ENCODE data around the gene EPHB2. TPM values are rescaled to one million over a fixed set of nuclear protein-coding genes. Genes with fewer than 3 reads are reported as not detected.
"Not testable (repeated sequence)": the region's sequence is repeated elsewhere in the genome, so short reads cannot be mapped to it uniquely, and the experiment has no call there.

Gene EPHB2
- polyA plus RNA-seq, 1 donor from 2014 or later: not detected

DNA sequence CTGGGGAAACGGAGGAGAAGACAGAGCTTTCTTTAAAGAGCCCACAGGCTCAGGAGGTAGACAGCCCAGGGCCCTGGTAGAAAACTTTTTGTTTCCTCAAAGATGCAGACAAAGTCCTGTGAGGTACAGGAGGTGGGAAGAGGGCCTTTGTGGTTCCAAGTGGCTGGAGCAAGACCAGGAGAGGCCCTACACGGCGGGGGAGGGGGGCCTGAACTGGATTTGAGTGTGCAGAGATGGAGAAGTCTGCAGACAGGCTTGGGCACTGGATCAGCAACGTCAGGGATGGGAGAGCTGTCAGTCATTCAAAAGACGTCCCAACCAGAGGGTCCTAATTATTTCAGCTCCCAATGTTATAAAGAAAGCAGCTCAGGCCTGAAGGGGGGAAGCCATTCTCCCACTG, 126.2 kb downstream of the EPHB2 start:
- no peak overlapping the region for H3K27ac Mint-ChIP-seq
- H3K4me3 Mint-ChIP-seq: no peak overlapping the region
- H3K36me3 Mint-ChIP-seq: no peaks in the 10 kb centered on the region
- peaks cover 4% of the 10 kb centered on the region for H3K27me3 Mint-ChIP-seq
- peaks cover 0 to 1% (median 0%) of the 10 kb centered on the region in 3 donors for H3K9me3 Mint-ChIP-seq
- no peaks in the 10 kb centered on the region for H3K4me1 Mint-ChIP-seq

DNA sequence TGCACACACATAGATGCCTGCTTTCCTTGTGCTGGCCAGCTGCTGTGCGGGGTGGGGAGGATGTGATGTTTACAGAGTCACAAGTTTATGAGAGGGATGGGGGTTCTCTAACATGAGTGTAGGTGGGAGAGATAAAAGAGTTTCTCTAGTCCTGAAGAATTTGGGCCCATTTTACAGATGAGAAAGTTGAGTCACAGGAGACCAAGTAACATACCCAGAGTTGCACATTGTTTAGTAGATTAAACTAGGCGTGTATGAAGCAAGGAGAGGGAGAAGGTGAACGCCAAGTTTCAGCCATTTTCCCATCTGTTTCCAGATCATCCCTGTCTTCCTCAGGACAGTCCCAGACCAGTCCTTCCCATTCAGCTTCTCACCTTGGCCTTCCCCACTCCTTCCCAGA, 126.7 kb downstream of the EPHB2 start:
- Mint-ChIP-seq H3K36me3 (no peaks in the 10 kb centered on the region), H3K27ac (no peak overlapping the region), H3K27me3 (peaks cover 5% of the 10 kb centered on the region), H3K4me3 (no peak overlapping the region), H3K9me3 (no peaks in the 10 kb centered on the region), H3K4me1 (no peaks in the 10 kb centered on the region)

DNA sequence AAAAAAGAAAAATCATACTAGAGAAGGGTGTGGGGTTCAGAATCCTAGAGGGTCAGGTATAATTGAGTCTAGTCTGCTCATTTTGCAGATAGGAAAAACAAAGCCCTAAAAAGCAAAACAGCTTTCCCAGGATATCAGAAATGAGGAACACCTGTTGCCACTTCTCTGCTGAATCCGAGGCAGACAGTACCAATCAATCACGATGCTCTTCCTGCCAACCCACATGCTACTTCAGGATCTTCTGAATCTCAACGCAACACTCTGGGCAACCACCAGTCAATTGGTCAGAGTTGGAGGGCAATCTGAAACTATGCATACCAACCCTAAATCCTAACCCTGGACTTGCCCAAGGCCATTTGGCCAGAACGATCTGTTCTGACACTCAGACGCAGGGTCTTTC, 128.3 kb downstream of the EPHB2 start:
- Mint-ChIP-seq H3K27me3 (peaks cover 13% of the 10 kb centered on the region), H3K4me1 (no peaks in the 10 kb centered on the region), H3K36me3 (no peaks in the 10 kb centered on the region), H3K4me3 (no peak overlapping the region), H3K9me3 (peaks cover 0 to 2% (median 0%) of the 10 kb centered on the region in 3 donors), H3K27ac (no peak overlapping the region)

- Mint-ChIP-seq H3K9me3 (peaks cover 0 to 2% (median 0%) of the 10 kb centered on the region in 3 donors), H3K27me3 (peaks cover 17% of the 10 kb centered on the region), H3K4me3 (no peak overlapping the region), H3K27ac (no peak overlapping the region), H3K4me1 (no peaks in the 10 kb centered on the region), H3K36me3 (no peaks in the 10 kb centered on the region)
Observed at GRCh38 chr1:22839806-22840205, 129.2 kb downstream of the EPHB2 start.

- Mint-ChIP-seq H3K4me3 (no peak overlapping the region), H3K27ac (no peak overlapping the region), H3K27me3 (peaks cover 23% of the 10 kb centered on the region), H3K9me3 (peaks cover 0 to 2% (median 0%) of the 10 kb centered on the region in 3 donors), H3K4me1 (no peaks in the 10 kb centered on the region), H3K36me3 (no peaks in the 10 kb centered on the region)
Observed at GRCh38 chr1:22841142-22841541, 130.5 kb downstream of the EPHB2 start.

GRCh38 chr1:22841860-22842281, 131.2 kb downstream of the EPHB2 start:
- Mint-ChIP-seq H3K27me3 (peaks cover 26% of the 10 kb centered on the region), H3K4me1 (no peaks in the 10 kb centered on the region), H3K4me3 (no peak overlapping the region), H3K9me3 (peaks cover 0 to 3% (median 0%) of the 10 kb centered on the region in 3 donors), H3K27ac (no peak overlapping the region), H3K36me3 (no peaks in the 10 kb centered on the region)

DNA sequence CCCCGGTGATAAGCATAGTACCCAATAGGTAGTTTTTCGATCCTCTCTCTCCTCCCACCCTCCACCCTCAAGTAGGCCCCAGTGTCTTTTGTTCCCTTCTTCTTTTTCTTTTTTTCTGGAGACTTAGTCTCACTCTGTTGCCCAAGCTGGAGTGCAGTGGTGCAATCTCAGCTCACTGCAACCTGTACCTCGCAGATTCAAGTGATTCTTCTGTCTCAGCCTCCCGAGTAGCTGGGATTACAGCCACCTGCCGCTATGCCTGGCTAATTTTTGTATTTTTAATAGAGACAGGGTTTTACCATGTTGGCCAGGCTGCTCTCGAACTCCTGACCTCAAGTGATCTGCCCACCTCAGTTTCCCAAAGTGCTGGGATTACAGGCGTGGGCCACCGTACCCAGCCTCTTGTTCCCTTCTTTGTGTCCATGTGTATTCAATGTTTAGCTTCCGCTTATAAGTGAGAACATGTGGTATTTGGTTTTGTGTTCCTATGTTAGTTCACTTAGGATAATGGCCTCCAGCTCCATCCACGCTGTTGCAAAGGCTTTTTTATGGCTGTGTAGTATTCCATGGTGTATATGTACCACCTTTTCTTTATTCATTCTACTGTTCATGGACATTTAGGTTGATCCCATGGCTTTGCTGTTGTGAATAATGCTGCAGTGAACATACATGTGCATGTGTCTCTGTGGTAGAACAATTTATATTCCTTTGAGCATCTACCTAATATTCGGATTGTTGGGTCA, 133.0 kb downstream of the EPHB2 start:
- H3K9me3 Mint-ChIP-seq, H3K4me1 Mint-ChIP-seq, H3K27ac Mint-ChIP-seq, H3K36me3 Mint-ChIP-seq, H3K4me3 Mint-ChIP-seq: not testable (repeated sequence)
- H3K27me3 Mint-ChIP-seq: peaks cover 30% of the 10 kb centered on the region

GRCh38 chr1:22844621-22845020, 134.0 kb downstream of the EPHB2 start:
- H3K27me3 Mint-ChIP-seq: peaks cover 30% of the 10 kb centered on the region
- peak overlapping the region in 1 of 3 donors; percentile 36 for H3K27ac Mint-ChIP-seq
- H3K9me3 Mint-ChIP-seq: peaks cover 0 to 5% (median 0%) of the 10 kb centered on the region in 3 donors
- H3K36me3 Mint-ChIP-seq: no peaks in the 10 kb centered on the region
- H3K4me3 Mint-ChIP-seq: no peak overlapping the region
- no peaks in the 10 kb centered on the region for H3K4me1 Mint-ChIP-seq

DNA sequence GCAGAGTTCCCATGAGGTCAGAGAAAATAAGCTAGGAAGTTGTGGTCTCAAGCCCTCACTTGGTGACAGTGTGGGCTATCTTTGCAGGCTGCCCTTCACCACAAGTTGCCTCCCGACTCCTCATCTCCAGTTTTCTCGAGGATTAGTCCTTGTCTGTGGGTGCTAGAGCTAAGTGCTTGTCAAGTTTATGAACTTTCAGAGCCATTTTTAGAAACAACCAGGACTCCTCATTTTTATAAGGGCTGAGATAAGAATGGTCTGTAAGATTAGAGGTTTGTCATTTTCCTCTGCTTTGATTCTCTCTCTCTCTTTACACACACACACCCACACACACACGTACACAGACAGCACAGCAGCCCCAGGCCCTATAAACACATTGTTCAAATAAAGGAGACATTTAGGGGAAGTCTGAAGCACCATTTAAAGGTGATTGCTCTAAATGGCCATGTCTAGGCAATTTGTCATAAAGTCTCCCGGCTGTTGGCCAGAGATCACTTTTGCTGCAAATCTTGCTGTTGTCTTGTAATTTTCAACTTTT, 134.8 kb downstream of the EPHB2 start:
- Mint-ChIP-seq H3K36me3 (no peaks in the 10 kb centered on the region), H3K9me3 (peaks cover 0 to 5% (median 0%) of the 10 kb centered on the region in 3 donors), H3K27me3 (peaks cover 33% of the 10 kb centered on the region), H3K27ac (no peak overlapping the region), H3K4me1 (no peaks in the 10 kb centered on the region), H3K4me3 (no peak overlapping the region)

DNA sequence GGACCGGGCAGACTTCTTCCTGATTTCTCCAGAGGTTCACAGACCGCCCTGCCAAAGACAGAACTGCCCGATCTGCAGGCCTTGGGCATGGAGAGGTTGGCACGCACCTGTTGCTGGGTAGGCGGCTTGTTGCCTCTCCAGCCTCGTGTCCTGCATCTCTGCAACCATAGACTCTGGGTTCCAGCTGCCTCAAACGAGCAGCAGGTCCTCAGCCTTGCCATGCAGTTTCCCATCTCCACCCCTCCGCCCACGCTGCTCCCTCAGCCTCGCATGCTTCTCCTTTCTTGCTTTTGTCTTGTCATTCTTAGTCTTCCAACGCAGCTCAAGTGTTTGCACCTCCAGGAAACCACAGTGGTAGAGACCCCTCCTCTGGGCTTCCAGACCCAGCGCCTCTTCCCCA, 135.8 kb downstream of the EPHB2 start:
- Mint-ChIP-seq H3K27ac (no peak overlapping the region), H3K9me3 (peaks cover 0 to 5% (median 0%) of the 10 kb centered on the region in 3 donors), H3K4me3 (no peak overlapping the region), H3K27me3 (peaks cover 36% of the 10 kb centered on the region), H3K36me3 (no peaks in the 10 kb centered on the region), H3K4me1 (no peaks in the 10 kb centered on the region)

DNA sequence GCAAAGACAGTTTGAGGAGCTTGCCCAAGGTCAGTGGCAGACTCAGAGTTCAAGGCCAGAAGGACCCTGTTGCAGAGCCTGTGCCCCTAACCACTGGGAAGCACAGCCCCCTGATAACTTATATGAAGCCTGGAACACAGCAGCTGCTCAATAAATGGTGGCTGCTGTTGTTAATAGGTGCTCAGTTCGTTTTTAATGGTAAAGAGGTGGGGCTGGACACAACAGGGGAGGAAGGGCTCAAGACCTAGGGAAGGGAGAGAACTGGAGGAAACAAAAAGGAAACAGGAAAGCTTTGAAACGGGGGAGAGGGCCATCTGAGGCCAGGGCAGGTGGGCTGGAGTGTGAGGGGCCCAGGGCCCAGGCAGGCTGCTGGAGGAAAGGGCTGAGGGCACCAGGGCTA, 136.6 kb downstream of the EPHB2 start:
- no peaks in the 10 kb centered on the region for H3K36me3 Mint-ChIP-seq
- H3K27ac Mint-ChIP-seq: peak overlapping the region in 1 of 3 donors; percentile 75
- H3K4me1 Mint-ChIP-seq: no peaks in the 10 kb centered on the region
- peaks cover 0 to 5% (median 0%) of the 10 kb centered on the region in 3 donors for H3K9me3 Mint-ChIP-seq
- H3K27me3 Mint-ChIP-seq: peaks cover 36% of the 10 kb centered on the region
- H3K4me3 Mint-ChIP-seq: no peak overlapping the region

GRCh38 chr1:22847709-22848108, 137.1 kb downstream of the EPHB2 start:
- H3K27ac Mint-ChIP-seq: peak overlapping the region in 1 of 3 donors; percentile 75
- peaks cover 0 to 5% (median 0%) of the 10 kb centered on the region in 3 donors for H3K9me3 Mint-ChIP-seq
- no peak overlapping the region for H3K4me3 Mint-ChIP-seq
- H3K4me1 Mint-ChIP-seq: no peaks in the 10 kb centered on the region
- H3K36me3 Mint-ChIP-seq: no peaks in the 10 kb centered on the region
- peaks cover 31% of the 10 kb centered on the region for H3K27me3 Mint-ChIP-seq

DNA sequence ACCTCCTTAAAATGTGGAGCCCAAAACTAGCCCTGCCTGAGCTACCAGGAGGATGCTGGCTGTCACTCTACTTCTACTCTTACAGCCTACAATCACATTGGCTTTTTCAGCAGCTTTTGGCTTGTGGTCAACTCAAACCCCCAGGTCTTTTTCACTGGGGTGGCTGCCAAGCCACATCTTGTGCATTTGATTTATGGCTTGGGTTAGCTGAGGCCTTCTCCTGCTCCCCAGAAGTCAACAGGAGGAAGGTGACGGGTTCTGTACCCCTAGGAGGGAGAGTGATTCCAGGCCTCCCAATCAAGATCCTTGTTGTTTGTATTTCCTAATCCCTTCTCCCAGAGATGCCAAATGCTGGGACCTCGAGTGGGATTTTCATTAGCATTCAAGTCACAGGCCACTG, 137.8 kb downstream of the EPHB2 start:
- H3K36me3 Mint-ChIP-seq: no peaks in the 10 kb centered on the region
- no peak overlapping the region for H3K27ac Mint-ChIP-seq
- H3K27me3 Mint-ChIP-seq: peaks cover 28% of the 10 kb centered on the region
- peaks cover 0 to 2% (median 0%) of the 10 kb centered on the region in 3 donors for H3K4me1 Mint-ChIP-seq
- no peak overlapping the region for H3K4me3 Mint-ChIP-seq
- H3K9me3 Mint-ChIP-seq: peaks cover 0 to 4% (median 0%) of the 10 kb centered on the region in 3 donors

GRCh38 chr1:22849770-22850169, 139.1 kb downstream of the EPHB2 start:
- H3K4me3 Mint-ChIP-seq: no peak overlapping the region
- peaks cover 0 to 4% (median 0%) of the 10 kb centered on the region in 3 donors for H3K9me3 Mint-ChIP-seq
- H3K27me3 Mint-ChIP-seq: peaks cover 21% of the 10 kb centered on the region
- H3K36me3 Mint-ChIP-seq: no peaks in the 10 kb centered on the region
- peaks cover 6 to 8% (median 7%) of the 10 kb centered on the region in 3 donors for H3K4me1 Mint-ChIP-seq
- no peak overlapping the region for H3K27ac Mint-ChIP-seq

- Mint-ChIP-seq H3K4me1 (peaks cover 10 to 12% (median 11%) of the 10 kb centered on the region in 3 donors), H3K27ac (no peak overlapping the region), H3K27me3 (peaks cover 21% of the 10 kb centered on the region), H3K4me3 (no peak overlapping the region), H3K9me3 (peaks cover 0 to 4% (median 0%) of the 10 kb centered on the region in 3 donors), H3K36me3 (no peaks in the 10 kb centered on the region)
Observed at GRCh38 chr1:22850281-22850680, 139.6 kb downstream of the EPHB2 start.

DNA sequence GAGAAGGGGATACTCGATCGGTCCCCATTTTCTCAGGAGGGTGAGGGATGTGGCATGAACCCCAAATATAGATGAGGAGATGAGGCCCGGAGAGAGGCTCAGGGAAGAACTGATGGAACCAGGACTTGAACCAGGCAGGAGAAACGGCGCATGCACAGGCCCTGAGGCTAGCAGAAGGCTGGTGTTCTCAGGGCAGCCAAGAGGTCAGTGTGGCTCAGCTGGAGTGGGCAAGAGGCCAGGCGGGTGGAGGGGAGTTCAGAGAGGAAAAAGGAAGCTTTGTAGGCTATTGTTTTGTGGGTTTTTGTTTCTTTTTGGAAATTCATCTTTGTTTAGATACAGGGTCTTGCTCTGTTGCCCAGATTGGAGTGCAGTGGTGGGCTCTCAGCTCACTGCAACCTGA, 140.0 kb downstream of the EPHB2 start:
- peaks cover 13 to 16% (median 15%) of the 10 kb centered on the region in 3 donors for H3K4me1 Mint-ChIP-seq
- H3K27me3 Mint-ChIP-seq: peaks cover 18% of the 10 kb centered on the region
- no peak overlapping the region for H3K4me3 Mint-ChIP-seq
- H3K36me3 Mint-ChIP-seq: no peaks in the 10 kb centered on the region
- no peak overlapping the region for H3K27ac Mint-ChIP-seq
- H3K9me3 Mint-ChIP-seq: peaks cover 0 to 4% (median 0%) of the 10 kb centered on the region in 3 donors
